CD4-positive, CD25-positive, alpha-beta regulatory T cell (primary cell): ENCODE measurements around the gene TEX22. TPM values are rescaled to one million over a fixed set of nuclear protein-coding genes. Genes with fewer than 3 reads are reported as not detected.

ENCODE experiments used
- ATAC-seq, 2 donors: fragments of 150-1000 bp; cut with Tn5 transposase; one replicate each; pipeline ENCODE4 v1.10.0; 2021; ENCODE audit warnings: low read depth in 2 of 2, moderate number of reproducible peaks in 2 of 2, moderate library complexity in 1 of 2
- DNase-seq, 3 donors: peaks; one replicate each; pipeline versions ENCODE4 v3.0.0 to v3.0.0-alpha.2; 2012 to 2022; ENCODE audit warnings: mixed read lengths in 1 of 3
- H3K27ac ChIP-seq: one replicate; pipeline ENCODE4 v1.7.0; 2013; ENCODE audit warnings: mild to moderate bottlenecking, low read length; ENCODE audit not compliant: insufficient read depth, poor library complexity, severe bottlenecking
- H3K27me3 ChIP-seq: one replicate; pipeline ENCODE4 v1.7.0; 2013; ENCODE audit warnings: low read length; ENCODE audit not compliant: control insufficient read depth, insufficient read depth
- H3K36me3 ChIP-seq: one replicate; pipeline ENCODE4 v1.7.0; 2013; ENCODE audit warnings: mild to moderate bottlenecking, low read length, moderate library complexity; ENCODE audit not compliant: control insufficient read depth, insufficient read depth
- H3K4me1 ChIP-seq: 2 replicates; pipeline ENCODE4 v1.7.0; 2013; ENCODE audit warnings: mild to moderate bottlenecking, low read length; ENCODE audit not compliant: insufficient read depth, control insufficient read depth, poor library complexity, severe bottlenecking
- H3K4me3 ChIP-seq: one replicate; pipeline ENCODE4 v1.7.0; 2013; ENCODE audit warnings: low read depth, mild to moderate bottlenecking, low read length, moderate library complexity
- H3K9me3 ChIP-seq, 2 experiments: 1 replicate in 1 of 2; 2 replicates in 1 of 2; pipeline ENCODE4 v1.7.0; 2013; ENCODE audit warnings: low read length in 2 of 2, mild to moderate bottlenecking in 1 of 2, moderate library complexity in 1 of 2; ENCODE audit not compliant: control insufficient read depth in 2 of 2
- H3K27ac Mint-ChIP-seq, 3 donors: one replicate each; pipeline ENCODE4 v1.8.0; 2020 to 2022; ENCODE audit warnings: mild to moderate bottlenecking in 3 of 3, mixed read lengths in 3 of 3, moderate library complexity in 2 of 3
- H3K27me3 Mint-ChIP-seq: one replicate; pipeline ENCODE4 v1.8.0; 2022; ENCODE audit warnings: mild to moderate bottlenecking, mixed read lengths
- H3K36me3 Mint-ChIP-seq: one replicate; pipeline ENCODE4 v1.8.0; 2020; ENCODE audit warnings: mixed read lengths
- H3K4me1 Mint-ChIP-seq, 4 donors: one replicate each; pipeline ENCODE4 v1.8.0; 2020 to 2022; ENCODE audit warnings: mixed read lengths in 4 of 4, mild to moderate bottlenecking in 1 of 4
- H3K4me3 Mint-ChIP-seq, 4 donors: one replicate each; pipeline ENCODE4 v1.8.0; 2020 to 2022; ENCODE audit warnings: mild to moderate bottlenecking in 4 of 4, mixed read lengths in 4 of 4, moderate library complexity in 3 of 4
- H3K9me3 Mint-ChIP-seq, 7 donors: one replicate each; pipeline ENCODE4 v1.8.0; 2020 to 2022; ENCODE audit warnings: mixed read lengths in 7 of 7, mild to moderate bottlenecking in 3 of 7, moderate library complexity in 2 of 7
- polyA plus RNA-seq, 4 donors: library from polyadenylated mRNA; unstranded; fragments of 300-500 nt; fragmentation: Illumina TruSeq; gene quantifications; one replicate each; pipeline ENCODE4 v1.2.3, GENCODE V29; 2021
- total RNA-seq: library from RNA; stranded (reverse); gene quantifications from one replicate; pipeline ENCODE4 v1.2.3, GENCODE V29; 2022

TEX22 gene
- 3.1 TPM for total RNA-seq
- under 1 TPM; 0.11 to 0.31 (median 0.21) TPM for polyA plus RNA-seq

DNA sequence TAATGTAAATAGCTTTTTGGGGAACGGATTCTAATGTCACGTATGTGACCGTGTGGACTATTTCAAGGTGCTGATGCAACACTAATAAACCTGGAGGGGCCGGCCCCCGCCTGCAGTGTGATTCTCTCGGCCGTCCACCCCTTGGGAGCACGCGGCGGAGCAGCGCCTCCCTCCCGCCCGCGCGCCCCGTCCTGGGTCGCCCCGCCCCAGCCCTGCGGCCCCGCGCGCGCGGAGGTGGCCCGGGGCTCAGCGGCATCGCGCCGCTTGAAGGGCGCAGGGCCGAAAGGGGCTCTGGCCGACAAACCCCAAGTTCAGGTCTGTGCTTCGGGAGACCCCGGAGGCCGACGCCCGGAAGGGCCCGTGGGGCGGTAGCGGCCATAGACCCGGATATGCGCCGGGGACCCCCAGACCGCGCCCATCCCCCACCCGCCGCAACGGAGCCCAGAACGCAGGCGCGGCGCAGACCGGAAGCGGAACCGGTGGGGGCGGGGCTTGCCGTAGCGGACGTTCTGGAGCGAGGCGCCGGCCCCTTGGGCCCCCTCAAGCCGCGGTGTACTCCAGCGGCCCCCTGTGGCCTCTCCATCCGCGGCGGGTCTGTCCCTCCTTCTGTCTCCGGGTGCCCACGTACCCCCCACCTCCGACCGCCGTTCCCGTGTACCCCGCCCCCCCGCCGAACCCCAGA lies at the start of gene TEX22:
Gene TEX22, plus strand, starts transcription at position 495 of the 682 bp plus-strand sequence. CDS start 803 bp downstream, outside the sequence.
- H3K27ac Mint-ChIP-seq: peak within 1 kb of the TSS; percentile 80 to 86 (median 84)
- no peaks in the 10 kb centered on the region for H3K9me3 ChIP-seq
- H3K4me1 ChIP-seq: peaks cover 25% of the 10 kb centered on the region
- peak within 1 kb of the TSS; percentile 73 for H3K27ac ChIP-seq
- H3K36me3 ChIP-seq: peaks cover 7% of the 10 kb centered on the region
- H3K4me3 ChIP-seq: peak within 1 kb of the TSS; percentile 72
- peak; percentile 79 to 85 (median 84) for DNase-seq
- no peaks in the 10 kb centered on the region for H3K27me3 ChIP-seq
- peaks cover 19% of the 10 kb centered on the region for H3K36me3 Mint-ChIP-seq
- ATAC-seq: peak; percentile 77 to 88
- no peaks in the 10 kb centered on the region for H3K27me3 Mint-ChIP-seq
- H3K4me3 Mint-ChIP-seq: peak within 1 kb of the TSS; percentile 79 to 84 (median 84)
- peaks cover 0 to 13% (median 3%) of the 10 kb centered on the region in 7 donors for H3K9me3 Mint-ChIP-seq
- H3K4me1 Mint-ChIP-seq: peaks cover 0 to 24% (median 3%) of the 10 kb centered on the region in 4 donors

GRCh38 chr14:105348945-105349699 lies 49.2 kb upstream of the TEX22 start:
- Mint-ChIP-seq H3K27me3 (no peaks in the 10 kb centered on the region), H3K4me3 (no peak overlapping the region), H3K4me1 (peaks cover 2 to 9% (median 4%) of the 10 kb centered on the region in 4 donors), H3K36me3 (no peaks in the 10 kb centered on the region), H3K9me3 (peaks cover 0 to 6% (median 2%) of the 10 kb centered on the region in 7 donors), H3K27ac (no peak overlapping the region)
- no peaks in the 10 kb centered on the region for H3K4me1 ChIP-seq
- no peak for ATAC-seq
- H3K27ac ChIP-seq: no peak overlapping the region
- H3K27me3 ChIP-seq: no peaks in the 10 kb centered on the region
- no peaks in the 10 kb centered on the region for H3K9me3 ChIP-seq
- no peak for DNase-seq
- H3K36me3 ChIP-seq: no peaks in the 10 kb centered on the region
- no peak overlapping the region for H3K4me3 ChIP-seq

- no peaks in the 10 kb centered on the region for H3K36me3 Mint-ChIP-seq
- H3K9me3 Mint-ChIP-seq: peaks cover 0 to 6% (median 2%) of the 10 kb centered on the region in 7 donors
- Histone ChIP-seq H3K27me3 (no peaks in the 10 kb centered on the region), H3K4me1 (no peaks in the 10 kb centered on the region), H3K27ac (no peak overlapping the region), H3K9me3 (no peaks in the 10 kb centered on the region), H3K36me3 (no peaks in the 10 kb centered on the region), H3K4me3 (no peak overlapping the region)
- no peaks in the 10 kb centered on the region for H3K27me3 Mint-ChIP-seq
- no peak for DNase-seq
- no peak overlapping the region for H3K4me3 Mint-ChIP-seq
- no peak overlapping the region for H3K27ac Mint-ChIP-seq
- ATAC-seq: no peak
- H3K4me1 Mint-ChIP-seq: peaks cover 2 to 9% (median 4%) of the 10 kb centered on the region in 4 donors
These were observed 48.3 kb upstream of the TEX22 start for GRCh38 chr14:105349992-105350391.

GRCh38 chr14:105350450-105351244 lies 47.7 kb upstream of the TEX22 start:
- DNase-seq (no peak), ATAC-seq (no peak)
- peak overlapping the region in 1 of 3 donors; percentile 52 for H3K27ac Mint-ChIP-seq
- Histone ChIP-seq H3K9me3 (no peaks in the 10 kb centered on the region), H3K36me3 (no peaks in the 10 kb centered on the region), H3K27me3 (no peaks in the 10 kb centered on the region), H3K4me1 (no peaks in the 10 kb centered on the region), H3K27ac (no peak overlapping the region), H3K4me3 (no peak overlapping the region)
- peaks cover 0 to 2% (median 0%) of the 10 kb centered on the region in 7 donors for H3K9me3 Mint-ChIP-seq
- H3K36me3 Mint-ChIP-seq: no peaks in the 10 kb centered on the region
- peaks cover 2 to 9% (median 4%) of the 10 kb centered on the region in 4 donors for H3K4me1 Mint-ChIP-seq
- no peaks in the 10 kb centered on the region for H3K27me3 Mint-ChIP-seq
- H3K4me3 Mint-ChIP-seq: no peak overlapping the region

DNA sequence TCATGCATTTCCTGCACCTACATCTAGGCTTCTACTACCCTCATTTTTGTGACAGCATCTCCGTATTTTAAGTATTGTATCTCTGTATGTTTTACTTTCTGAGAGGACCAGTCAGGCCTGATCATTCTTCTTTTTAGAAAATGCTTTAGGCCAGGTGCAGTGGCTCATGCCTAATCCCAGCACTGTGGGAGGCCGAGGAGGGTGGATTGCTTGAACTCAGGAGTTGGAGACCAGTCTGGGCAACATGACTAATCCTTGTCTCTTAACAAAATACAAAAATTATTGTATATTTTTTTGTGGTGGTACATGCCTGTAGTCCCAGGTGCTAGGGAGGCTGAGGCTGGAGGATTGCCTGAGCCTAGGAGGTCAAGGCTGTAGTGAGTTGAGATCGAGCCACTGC lies 46.9 kb upstream of the TEX22 start:
- ATAC-seq: no peak

GRCh38 chr14:105351920-105352851 lies 46.2 kb upstream of the TEX22 start:
- Histone ChIP-seq H3K36me3 (no peaks in the 10 kb centered on the region), H3K9me3 (no peaks in the 10 kb centered on the region), H3K4me1 (no peaks in the 10 kb centered on the region), H3K27me3 (no peaks in the 10 kb centered on the region), H3K27ac (no peak overlapping the region), H3K4me3 (no peak overlapping the region)
- Mint-ChIP-seq H3K4me3 (no peak overlapping the region), H3K27me3 (no peaks in the 10 kb centered on the region), H3K4me1 (peaks cover 2 to 9% (median 4%) of the 10 kb centered on the region in 4 donors), H3K27ac (no peak overlapping the region), H3K9me3 (no peaks in the 10 kb centered on the region), H3K36me3 (no peaks in the 10 kb centered on the region)
- peak; percentile 71 to 91 (median 86) for DNase-seq
- peak; percentile 93 to 95 for ATAC-seq

More for the DNA sequence above, 46.9 kb upstream of the TEX22 start:
- Histone ChIP-seq H3K27me3 (no peaks in the 10 kb centered on the region), H3K4me1 (no peaks in the 10 kb centered on the region), H3K36me3 (no peaks in the 10 kb centered on the region), H3K27ac (no peak overlapping the region), H3K4me3 (no peak overlapping the region), H3K9me3 (no peaks in the 10 kb centered on the region)
- H3K27me3 Mint-ChIP-seq: no peaks in the 10 kb centered on the region
- no peaks in the 10 kb centered on the region for H3K36me3 Mint-ChIP-seq
- no peak overlapping the region for H3K4me3 Mint-ChIP-seq
- no peak for DNase-seq
- peak overlapping the region in 1 of 3 donors; percentile 52 for H3K27ac Mint-ChIP-seq
- peaks cover 2 to 9% (median 4%) of the 10 kb centered on the region in 4 donors for H3K4me1 Mint-ChIP-seq
- H3K9me3 Mint-ChIP-seq: no peaks in the 10 kb centered on the region

DNA sequence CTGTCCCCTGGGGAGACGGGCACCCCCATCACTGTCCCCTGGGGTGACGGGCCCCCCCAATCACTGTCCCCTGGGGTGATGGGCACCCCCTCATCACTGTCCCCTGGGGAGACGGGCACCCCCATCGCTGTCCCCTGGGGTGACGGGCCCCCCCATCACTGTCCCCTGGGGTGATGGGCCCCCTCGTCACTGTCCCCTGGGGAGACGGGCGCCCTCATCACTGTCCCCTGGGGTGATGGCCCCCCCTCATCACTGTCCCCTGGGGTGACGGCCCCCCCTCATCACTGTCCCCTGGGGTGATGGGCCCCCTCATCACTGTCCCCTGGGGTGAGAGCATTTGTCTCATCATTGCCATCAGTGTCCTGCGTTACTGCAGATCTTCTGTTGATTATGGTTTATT lies 45.2 kb upstream of the TEX22 start:
- H3K27me3 ChIP-seq: no peaks in the 10 kb centered on the region
- H3K36me3 ChIP-seq: no peaks in the 10 kb centered on the region
- Mint-ChIP-seq H3K36me3 (no peaks in the 10 kb centered on the region), H3K9me3 (no peaks in the 10 kb centered on the region), H3K4me1 (peaks cover 2 to 9% (median 4%) of the 10 kb centered on the region in 4 donors), H3K4me3 (no peak overlapping the region), H3K27ac (no peak overlapping the region), H3K27me3 (no peaks in the 10 kb centered on the region)
- no peak overlapping the region for H3K27ac ChIP-seq
- H3K4me3 ChIP-seq: no peak overlapping the region
- no peaks in the 10 kb centered on the region for H3K4me1 ChIP-seq
- ATAC-seq (no peak), DNase-seq (no peak)
- H3K9me3 ChIP-seq: no peaks in the 10 kb centered on the region
